ENCODE results near the gene PTPRF.

The PTPRF gene

DNA sequence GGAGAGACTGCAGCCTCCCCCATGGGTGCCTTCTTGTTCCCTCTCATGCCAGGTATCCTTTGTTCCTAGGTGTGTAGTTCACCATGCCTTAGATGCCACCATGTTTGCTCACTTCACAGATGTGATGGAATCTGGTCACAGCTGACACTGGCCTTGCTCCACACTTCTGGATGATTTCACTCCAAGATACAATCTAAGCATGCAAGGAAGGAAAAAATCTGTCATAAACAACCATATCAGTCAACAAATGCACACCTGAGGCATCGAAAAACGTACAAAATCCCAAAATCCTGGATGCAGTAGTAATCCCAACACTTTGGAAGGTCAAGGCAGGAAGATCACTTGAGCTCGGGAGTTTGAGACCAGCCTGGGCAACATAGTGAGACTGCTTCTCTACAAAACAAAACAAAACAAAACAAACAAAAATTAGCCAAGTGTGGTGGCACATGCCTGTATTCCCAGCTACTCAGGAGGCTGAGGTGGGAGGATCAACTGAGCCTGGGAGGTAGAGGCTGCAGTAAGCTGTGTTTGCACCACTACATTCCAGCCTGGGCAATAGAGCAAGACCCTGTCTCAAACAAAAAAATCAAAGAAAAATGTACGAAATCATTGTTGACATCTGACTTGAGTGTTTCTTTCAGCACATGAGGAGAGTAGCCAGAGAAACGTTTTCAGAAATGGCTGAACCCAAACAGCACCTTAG lies 17.1 kb upstream of the PTPRF start:
- no peaks in the 10 kb centered on the region for H3K36me3 ChIP-seq
- H3K9me3 ChIP-seq: no peaks in the 10 kb centered on the region
- no peak overlapping the region for H3K27ac ChIP-seq
- no peaks in the 10 kb centered on the region for H3K27me3 ChIP-seq
- TF ChIP-seq, protein P1, sequence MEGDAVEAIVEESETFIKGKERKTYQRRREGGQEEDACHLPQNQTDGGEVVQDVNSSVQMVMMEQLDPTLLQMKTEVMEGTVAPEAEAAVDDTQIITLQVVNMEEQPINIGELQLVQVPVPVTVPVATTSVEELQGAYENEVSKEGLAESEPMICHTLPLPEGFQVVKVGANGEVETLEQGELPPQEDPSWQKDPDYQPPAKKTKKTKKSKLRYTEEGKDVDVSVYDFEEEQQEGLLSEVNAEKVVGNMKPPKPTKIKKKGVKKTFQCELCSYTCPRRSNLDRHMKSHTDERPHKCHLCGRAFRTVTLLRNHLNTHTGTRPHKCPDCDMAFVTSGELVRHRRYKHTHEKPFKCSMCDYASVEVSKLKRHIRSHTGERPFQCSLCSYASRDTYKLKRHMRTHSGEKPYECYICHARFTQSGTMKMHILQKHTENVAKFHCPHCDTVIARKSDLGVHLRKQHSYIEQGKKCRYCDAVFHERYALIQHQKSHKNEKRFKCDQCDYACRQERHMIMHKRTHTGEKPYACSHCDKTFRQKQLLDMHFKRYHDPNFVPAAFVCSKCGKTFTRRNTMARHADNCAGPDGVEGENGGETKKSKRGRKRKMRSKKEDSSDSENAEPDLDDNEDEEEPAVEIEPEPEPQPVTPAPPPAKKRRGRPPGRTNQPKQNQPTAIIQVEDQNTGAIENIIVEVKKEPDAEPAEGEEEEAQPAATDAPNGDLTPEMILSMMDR (IDR thresholded peaks at IDR 0.05): no peak
- H3K4me3 ChIP-seq (ENCODE audit: low read depth in 1 of 2, low read length in 1 of 2): no peak overlapping the region
- no peaks in the 10 kb centered on the region for H3K4me1 ChIP-seq (ENCODE audit: control insufficient read depth in 1 of 2, insufficient read depth in 1 of 2, low read depth in 1 of 2, low read length in 1 of 2)

DNA sequence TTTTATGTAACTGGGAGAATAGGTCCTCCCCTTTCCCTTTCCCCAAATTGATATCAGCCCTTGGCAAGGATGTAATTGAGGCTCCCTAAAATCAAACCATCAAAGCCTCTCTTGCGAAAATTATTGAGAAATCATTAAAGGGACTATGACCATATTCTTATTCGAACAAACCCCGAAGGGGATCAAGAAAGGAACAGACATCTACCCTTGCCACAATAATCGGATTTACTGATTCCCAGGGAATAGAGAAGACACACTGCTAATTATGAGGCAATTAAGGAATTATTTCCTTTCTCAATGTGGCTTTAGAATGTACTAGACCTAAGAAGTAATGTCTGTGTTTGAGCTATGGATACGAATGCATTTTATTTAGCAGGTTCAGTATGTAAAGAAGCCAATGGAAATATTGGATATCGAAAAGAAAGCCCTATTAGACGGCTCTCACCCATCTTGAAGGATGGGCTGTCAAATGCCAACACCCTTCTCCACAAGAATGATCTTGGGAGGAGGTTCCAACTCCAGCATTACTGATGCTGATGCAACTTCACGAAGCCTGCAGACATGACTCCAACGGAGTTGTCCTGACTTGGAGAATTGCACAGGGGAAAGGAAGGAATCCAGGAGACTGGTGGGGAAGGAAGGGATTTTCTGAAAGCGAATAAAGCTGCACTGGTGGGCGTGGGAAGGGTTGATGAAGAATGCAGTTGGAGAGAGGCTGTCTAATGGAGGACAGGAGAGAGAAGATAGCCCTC lies 11.6 kb upstream of the PTPRF start:
- H3K9me3 ChIP-seq: no peaks in the 10 kb centered on the region
- no peaks in the 10 kb centered on the region for H3K36me3 ChIP-seq
- no peaks in the 10 kb centered on the region for H3K4me1 ChIP-seq (ENCODE audit: control insufficient read depth in 1 of 2, insufficient read depth in 1 of 2, low read depth in 1 of 2, low read length in 1 of 2)
- H3K27ac ChIP-seq: no peak overlapping the region
- peaks cover 43% of the 10 kb centered on the region for H3K27me3 ChIP-seq
- TF ChIP-seq, protein P1 (IDR thresholded peaks at IDR 0.05): no peak
- H3K4me3 ChIP-seq (ENCODE audit: low read depth in 1 of 2, low read length in 1 of 2): no peak overlapping the region

DNA sequence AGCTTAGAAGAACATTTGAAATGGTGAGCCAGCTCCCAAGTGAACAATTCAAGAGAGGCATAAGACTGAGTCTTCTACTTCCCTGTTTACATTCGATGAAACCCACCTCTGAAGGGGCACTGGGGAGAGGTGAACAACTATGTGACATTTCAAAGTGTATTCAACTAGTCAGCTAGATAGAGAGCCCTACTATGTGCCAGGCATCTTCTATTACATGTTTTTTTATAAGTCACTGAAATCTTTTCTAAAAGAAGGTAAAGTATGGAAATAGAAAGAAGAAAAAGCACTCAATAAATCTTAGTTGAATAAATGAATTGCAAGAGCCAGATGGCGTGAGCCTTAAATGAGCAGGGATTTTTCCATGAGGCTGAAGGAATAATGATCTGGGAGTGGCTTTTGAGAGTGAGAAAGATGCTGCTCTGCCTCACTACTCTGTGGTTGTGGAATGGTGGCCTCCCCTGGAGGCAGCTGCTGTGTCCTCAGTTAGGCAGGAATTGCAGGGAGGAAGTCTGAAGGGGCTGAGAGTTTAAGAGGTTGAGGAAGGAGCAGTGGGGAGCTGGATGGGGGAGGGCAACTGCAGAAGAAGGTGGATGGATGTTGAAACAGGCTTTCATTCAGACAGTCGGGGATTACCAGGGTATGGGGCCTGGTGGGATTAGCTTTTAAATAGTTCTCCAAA lies 10.4 kb upstream of the PTPRF start:
- H3K36me3 ChIP-seq: no peaks in the 10 kb centered on the region
- H3K9me3 ChIP-seq: no peaks in the 10 kb centered on the region
- peaks cover 43% of the 10 kb centered on the region for H3K27me3 ChIP-seq
- H3K4me1 ChIP-seq (ENCODE audit: control insufficient read depth in 1 of 2, insufficient read depth in 1 of 2, low read depth in 1 of 2, low read length in 1 of 2): no peaks in the 10 kb centered on the region
- no peak overlapping the region for H3K27ac ChIP-seq
- TF ChIP-seq, protein P1 (IDR thresholded peaks at IDR 0.05): no peak
- no peak overlapping the region for H3K4me3 ChIP-seq (ENCODE audit: low read depth in 1 of 2, low read length in 1 of 2)

DNA sequence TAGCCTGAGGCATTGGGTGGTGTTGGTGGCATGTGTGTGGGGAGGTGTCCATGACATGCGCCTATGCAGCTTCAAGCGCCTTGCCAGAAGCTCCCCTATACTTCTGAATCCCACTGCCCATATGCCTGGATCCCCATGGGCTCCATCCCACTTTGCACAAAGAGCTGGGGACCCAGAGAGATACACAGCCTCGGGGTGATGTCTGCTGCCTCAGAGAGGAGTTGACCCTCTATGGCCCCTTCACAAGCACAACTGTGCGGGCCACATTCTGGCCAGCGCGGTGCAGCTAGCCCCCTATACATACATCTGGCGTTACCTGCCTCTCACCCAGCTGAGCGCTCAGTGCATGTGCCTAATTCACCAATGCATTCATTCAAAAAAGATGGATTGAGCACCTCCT lies 9.6 kb upstream of the PTPRF start:
- Histone ChIP-seq H3K4me3 (ENCODE audit: low read depth in 1 of 2, low read length in 1 of 2) (no peak overlapping the region), H3K36me3 (no peaks in the 10 kb centered on the region), H3K27ac (no peak overlapping the region), H3K4me1 (ENCODE audit: control insufficient read depth in 1 of 2, insufficient read depth in 1 of 2, low read depth in 1 of 2, low read length in 1 of 2) (no peaks in the 10 kb centered on the region), H3K9me3 (no peaks in the 10 kb centered on the region), H3K27me3 (peaks cover 43% of the 10 kb centered on the region)
- TF ChIP-seq, protein P1 (IDR thresholded peaks at IDR 0.05): no peak

DNA sequence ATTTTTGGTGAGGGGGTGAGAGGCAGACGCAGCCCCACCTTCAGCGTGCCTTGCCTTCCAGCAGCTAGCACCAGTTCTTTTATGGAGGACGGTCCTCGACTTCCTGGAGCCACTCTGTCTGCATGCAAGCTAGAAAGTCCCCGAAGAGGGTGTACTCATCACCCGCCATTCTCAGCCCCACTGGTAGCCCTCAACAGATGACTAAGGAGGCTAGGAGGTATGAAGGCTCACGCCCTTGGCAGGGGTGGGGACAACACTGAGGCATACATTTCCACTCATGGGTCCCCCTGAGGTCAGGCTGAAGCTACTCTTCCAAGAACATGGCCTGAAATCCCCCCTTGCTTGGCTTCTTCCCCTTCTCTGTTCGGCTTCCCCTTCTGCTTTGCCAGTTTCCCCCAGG lies 8.9 kb upstream of the PTPRF start:
- H3K9me3 ChIP-seq: no peaks in the 10 kb centered on the region
- no peaks in the 10 kb centered on the region for H3K4me1 ChIP-seq (ENCODE audit: control insufficient read depth in 1 of 2, insufficient read depth in 1 of 2, low read depth in 1 of 2, low read length in 1 of 2)
- peaks cover 43% of the 10 kb centered on the region for H3K27me3 ChIP-seq
- H3K36me3 ChIP-seq: no peaks in the 10 kb centered on the region
- no peak overlapping the region for H3K27ac ChIP-seq
- H3K4me3 ChIP-seq (ENCODE audit: low read depth in 1 of 2, low read length in 1 of 2): no peak overlapping the region
- TF ChIP-seq, protein P1 (IDR thresholded peaks at IDR 0.05): no peak
